Loucy (cell line): Measurements from ENCODE around the gene DDX60.

Experiments
- H2AFZ ChIP-seq: fragments of 200-600 bp; sonication (generic); 2 replicates; pipeline ENCODE4 v1.6.0; 2016; ENCODE audit warnings: antibody characterized with exemption, mild to moderate bottlenecking, low read length, moderate library complexity
- H3F3A ChIP-seq: fragments of 200-600 bp; 2 replicates; pipeline ENCODE4 v1.6.0; 2016; ENCODE audit warnings: antibody characterized with exemption, low read depth, mild to moderate bottlenecking
- H3K27me3 ChIP-seq: fragments of 200-600 bp; sonication (generic); 2 replicates; pipeline ENCODE4 v1.6.1; 2014; ENCODE audit warnings: low read length, mild to moderate bottlenecking; ENCODE audit not compliant: insufficient read depth, poor library complexity, severe bottlenecking
- H3K36me3 ChIP-seq: fragments of 200-600 bp; sonication (generic); 2 replicates; pipeline ENCODE4 v1.6.1; 2016; ENCODE audit warnings: low read length; ENCODE audit not compliant: insufficient read depth
- H3K4me1 ChIP-seq: fragments of 200-600 bp; sonication (generic); 2 replicates; pipeline ENCODE4 v1.5.1; 2014; ENCODE audit warnings: low read length, mild to moderate bottlenecking; ENCODE audit not compliant: insufficient read depth, poor library complexity, severe bottlenecking
- H3K4me2 ChIP-seq: fragments of 200-600 bp; sonication (generic); 2 replicates; pipeline ENCODE4 v1.6.0; 2014; ENCODE audit warnings: antibody characterized with exemption, low read length, low read depth, mild to moderate bottlenecking; ENCODE audit not compliant: poor library complexity, severe bottlenecking
- H3K4me3 ChIP-seq: fragments of 200-600 bp; sonication (generic); 2 replicates; pipeline ENCODE4 v1.5.1; 2014; ENCODE audit warnings: low read length, mild to moderate bottlenecking, mixed read lengths; ENCODE audit not compliant: poor library complexity, severe bottlenecking
- H3K79me2 ChIP-seq: fragments of 200-600 bp; sonication (generic); 2 replicates; pipeline ENCODE4 v1.6.1; 2014; ENCODE audit warnings: low read length; ENCODE audit not compliant: insufficient read depth
- H3K9ac ChIP-seq: fragments of 200-600 bp; sonication (generic); 2 replicates; pipeline ENCODE4 v1.6.0; 2014; ENCODE audit warnings: mild to moderate bottlenecking, low read depth, low read length, moderate library complexity; ENCODE audit not compliant: poor library complexity, severe bottlenecking
- H3K9me2 ChIP-seq: fragments of 200-600 bp; sonication (generic); replicated peaks from 2 replicates; pipeline ENCODE4 v1.6.1; 2016; ENCODE audit warnings: low read depth, low read length, mixed read lengths
- H3K9me3 ChIP-seq: fragments of 200-600 bp; sonication (generic); 2 replicates; pipeline ENCODE4 v1.6.1; 2014; ENCODE audit warnings: mild to moderate bottlenecking, antibody characterized with exemption, low read length, low read depth; ENCODE audit not compliant: insufficient read depth
- H4K20me1 ChIP-seq: fragments of 200-600 bp; sonication (generic); 2 replicates; pipeline ENCODE4 v1.6.0; 2014; ENCODE audit warnings: antibody characterized with exemption, low read length, mild to moderate bottlenecking; ENCODE audit not compliant: insufficient read depth, poor library complexity, severe bottlenecking
- EZH2phosphoT487 ChIP-seq: fragments of 200-600 bp; IDR thresholded peaks from 2 replicates; pipeline ENCODE4 v1.6.1; 2018; ENCODE audit warnings: antibody characterized with exemption, mild to moderate bottlenecking, moderate library complexity, borderline replicate concordance
- TF ChIP-seq, protein P1 (sequence below): fragments of 200-600 bp; sonication (generic); conservative IDR thresholded peaks from 2 replicates; pipeline ENCODE4 v1.5.1; 2014; ENCODE audit warnings: mild to moderate bottlenecking, antibody characterized with exemption, low read length

DDX60 gene

DNA sequence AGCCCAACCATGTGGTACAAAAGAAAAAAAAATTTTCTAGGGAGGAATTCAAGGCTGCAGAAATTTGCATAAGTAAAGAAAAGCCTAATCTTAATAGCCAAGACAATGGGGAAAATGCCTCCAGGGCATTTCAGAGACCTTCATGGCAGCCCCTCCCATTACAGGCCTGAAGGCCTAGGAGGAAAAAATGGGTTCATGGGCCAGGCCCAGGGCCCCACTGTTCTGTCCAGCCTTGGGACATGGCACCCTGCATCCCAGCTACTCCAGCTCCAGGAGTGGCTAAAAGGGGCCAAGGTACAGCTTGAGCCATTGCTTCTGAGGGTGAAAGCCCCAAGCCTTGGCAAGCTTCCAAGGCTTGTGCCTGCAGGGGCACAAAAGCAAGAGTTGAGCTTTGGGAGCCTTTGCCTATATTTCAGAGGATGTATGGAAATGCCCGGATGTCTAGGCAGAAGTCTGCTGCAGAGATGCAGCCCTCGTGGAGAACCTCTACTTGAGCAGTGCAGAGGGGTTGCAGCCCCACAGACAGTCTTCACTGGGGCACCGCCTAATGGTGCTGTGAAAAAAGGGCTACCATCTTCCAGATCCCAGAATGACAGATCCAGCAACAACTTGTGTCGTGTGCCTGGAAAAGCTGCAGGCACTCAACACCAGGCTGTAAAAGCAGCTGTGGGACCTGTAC, 115.2 kb downstream of the DDX60 start:
- no peaks in the 10 kb centered on the region for H4K20me1 ChIP-seq
- H3K4me2 ChIP-seq, result no peak overlapping the region
- H3K4me3 ChIP-seq, result no peak overlapping the region
- no peaks in the 10 kb centered on the region for H3K27me3 ChIP-seq
- no peaks in the 10 kb centered on the region for H3K36me3 ChIP-seq
- H3K9me3 ChIP-seq, result peaks cover 15% of the 10 kb centered on the region; the same call in 1 of the 2 replicates
- no peaks in the 10 kb centered on the region for H3K4me1 ChIP-seq
- no peaks in the 10 kb centered on the region for H3F3A ChIP-seq
- TF ChIP-seq EZH2phosphoT487, result no peak
- TF ChIP-seq, protein P1, sequence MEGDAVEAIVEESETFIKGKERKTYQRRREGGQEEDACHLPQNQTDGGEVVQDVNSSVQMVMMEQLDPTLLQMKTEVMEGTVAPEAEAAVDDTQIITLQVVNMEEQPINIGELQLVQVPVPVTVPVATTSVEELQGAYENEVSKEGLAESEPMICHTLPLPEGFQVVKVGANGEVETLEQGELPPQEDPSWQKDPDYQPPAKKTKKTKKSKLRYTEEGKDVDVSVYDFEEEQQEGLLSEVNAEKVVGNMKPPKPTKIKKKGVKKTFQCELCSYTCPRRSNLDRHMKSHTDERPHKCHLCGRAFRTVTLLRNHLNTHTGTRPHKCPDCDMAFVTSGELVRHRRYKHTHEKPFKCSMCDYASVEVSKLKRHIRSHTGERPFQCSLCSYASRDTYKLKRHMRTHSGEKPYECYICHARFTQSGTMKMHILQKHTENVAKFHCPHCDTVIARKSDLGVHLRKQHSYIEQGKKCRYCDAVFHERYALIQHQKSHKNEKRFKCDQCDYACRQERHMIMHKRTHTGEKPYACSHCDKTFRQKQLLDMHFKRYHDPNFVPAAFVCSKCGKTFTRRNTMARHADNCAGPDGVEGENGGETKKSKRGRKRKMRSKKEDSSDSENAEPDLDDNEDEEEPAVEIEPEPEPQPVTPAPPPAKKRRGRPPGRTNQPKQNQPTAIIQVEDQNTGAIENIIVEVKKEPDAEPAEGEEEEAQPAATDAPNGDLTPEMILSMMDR, result no peak
- H2AFZ ChIP-seq, result no peak overlapping the region
- no peaks in the 10 kb centered on the region for H3K79me2 ChIP-seq
- H3K9ac ChIP-seq, result no peak overlapping the region
- no peaks in the 10 kb centered on the region for H3K9me2 ChIP-seq

DNA sequence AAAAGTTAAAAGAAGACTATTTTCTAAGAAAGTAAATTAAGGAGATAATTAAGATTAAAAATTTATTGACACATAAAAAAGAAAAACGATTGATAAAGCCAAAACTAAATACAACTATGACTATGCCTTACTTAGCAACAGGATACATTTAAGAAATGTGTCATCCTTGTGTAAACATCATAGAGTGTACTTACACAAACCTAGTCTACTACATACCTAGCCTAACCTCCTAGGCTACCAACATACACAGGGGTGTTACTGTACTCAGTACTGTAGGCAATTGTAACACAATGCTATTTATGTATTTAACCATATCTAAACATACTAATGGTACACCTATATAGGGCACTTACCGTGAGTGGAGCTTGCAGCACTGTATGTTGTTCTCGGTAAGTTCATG, 117.9 kb downstream of the DDX60 start:
- no peaks in the 10 kb centered on the region for H3K79me2 ChIP-seq
- TF ChIP-seq EZH2phosphoT487, result no peak
- TF ChIP-seq, protein P1, result no peak
- no peaks in the 10 kb centered on the region for H3K36me3 ChIP-seq
- H3K9me3 ChIP-seq, result peaks cover 15% of the 10 kb centered on the region; the same call in 1 of the 2 replicates
- no peak overlapping the region for H3K9ac ChIP-seq
- no peaks in the 10 kb centered on the region for H3K4me1 ChIP-seq
- H3K4me3 ChIP-seq, result no peak overlapping the region
- H3F3A ChIP-seq, result no peaks in the 10 kb centered on the region
- H3K4me2 ChIP-seq, result no peak overlapping the region
- no peaks in the 10 kb centered on the region for H4K20me1 ChIP-seq
- no peaks in the 10 kb centered on the region for H3K27me3 ChIP-seq
- H2AFZ ChIP-seq, result no peak overlapping the region
- no peaks in the 10 kb centered on the region for H3K9me2 ChIP-seq

DNA sequence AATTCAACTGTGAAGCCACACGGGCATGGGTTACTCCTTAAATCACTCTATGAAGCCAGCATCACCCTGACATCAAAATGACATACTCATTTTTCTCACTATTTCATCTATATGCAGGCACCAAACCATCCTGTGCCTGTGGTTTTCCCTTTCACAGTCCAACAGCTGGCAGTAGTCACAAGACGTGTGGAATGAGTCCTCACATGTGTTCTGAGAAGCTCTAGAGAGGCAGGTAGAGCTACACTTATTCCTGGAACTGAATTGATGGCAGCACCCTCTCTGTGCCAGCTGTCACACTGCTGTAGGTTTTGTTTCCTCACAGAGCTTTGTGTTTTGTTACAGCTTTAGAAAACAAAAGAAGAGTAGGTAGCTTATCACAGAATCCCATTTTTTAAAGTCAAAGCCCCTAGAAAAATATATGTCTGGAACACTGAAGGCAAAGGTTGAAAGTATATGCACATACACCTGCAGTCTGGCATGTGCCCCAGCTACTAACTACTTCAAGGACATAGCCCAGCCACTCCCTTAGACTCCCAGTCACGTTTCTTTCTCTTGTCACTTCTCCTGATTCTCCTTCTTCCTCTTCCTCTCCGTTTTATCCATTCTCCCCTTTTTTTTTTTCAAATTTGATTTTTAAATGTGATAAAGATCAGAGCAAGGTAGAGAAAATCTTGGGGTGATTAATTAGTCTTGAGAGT, 119.1 kb downstream of the DDX60 start:
- Histone ChIP-seq H3K9me2 (no peaks in the 10 kb centered on the region), H3K79me2 (no peaks in the 10 kb centered on the region), H3K4me1 (no peaks in the 10 kb centered on the region), H3K36me3 (no peaks in the 10 kb centered on the region), H3K9ac (no peak overlapping the region), H4K20me1 (no peaks in the 10 kb centered on the region), H3K4me2 (no peak overlapping the region), H3F3A (no peaks in the 10 kb centered on the region), H2AFZ (no peak overlapping the region), H3K27me3 (no peaks in the 10 kb centered on the region), H3K4me3 (no peak overlapping the region), H3K9me3 (peaks cover 12% of the 10 kb centered on the region; the same call in 1 of the 2 replicates)
- TF ChIP-seq, protein P1, result no peak
- TF ChIP-seq EZH2phosphoT487, result no peak
